Bronchial epithelial cell (primary cell): ENCODE data around the gene CHRM4. TPM values are rescaled to one million over a fixed set of nuclear protein-coding genes. Genes with fewer than 3 reads are reported as not detected.

Source experiments
- DNase-seq: peaks from one replicate; pipeline ENCODE4 v3.0.0-alpha.2; 2010; ENCODE audit warnings: low read depth
- FAIRE-seq: peaks from 2 replicates; lab custom pipeline; 2011; peaks lifted over from hg19 to GRCh38; lab: Jason Lieb, UNC
- H3K27me3 ChIP-seq: 2 replicates; pipeline ENCODE4 v1.5.1; 2011; ENCODE audit warnings: low read length; ENCODE audit not compliant: control insufficient read depth, insufficient read depth
- H3K36me3 ChIP-seq: 2 replicates; pipeline ENCODE4 v1.5.1; 2011; ENCODE audit warnings: low read length; ENCODE audit not compliant: control insufficient read depth, insufficient read depth
- H3K4me3 ChIP-seq: 2 replicates; pipeline ENCODE4 v1.5.1; 2011; ENCODE audit warnings: mild to moderate bottlenecking, low read depth, low read length, control low read depth
- total RNA-seq: library from RNA; depleted of rRNA; stranded (reverse); fragments of >200 nt; gene quantifications from 2 replicates; pipeline ENCODE4 v1.2.1, GENCODE V29; 2014
- TF ChIP-seq, protein P1 (sequence below): IDR thresholded peaks from 2 replicates; pipeline ENCODE4 v1.5.1; 2011; ENCODE audit warnings: mild to moderate bottlenecking, moderate library complexity, low read length, control low read depth, inconsistent platforms; ENCODE audit not compliant: insufficient read depth, severe bottlenecking

The CHRM4 gene
- total RNA-seq, 1 donor from 2014 or later, result not detected

DNA sequence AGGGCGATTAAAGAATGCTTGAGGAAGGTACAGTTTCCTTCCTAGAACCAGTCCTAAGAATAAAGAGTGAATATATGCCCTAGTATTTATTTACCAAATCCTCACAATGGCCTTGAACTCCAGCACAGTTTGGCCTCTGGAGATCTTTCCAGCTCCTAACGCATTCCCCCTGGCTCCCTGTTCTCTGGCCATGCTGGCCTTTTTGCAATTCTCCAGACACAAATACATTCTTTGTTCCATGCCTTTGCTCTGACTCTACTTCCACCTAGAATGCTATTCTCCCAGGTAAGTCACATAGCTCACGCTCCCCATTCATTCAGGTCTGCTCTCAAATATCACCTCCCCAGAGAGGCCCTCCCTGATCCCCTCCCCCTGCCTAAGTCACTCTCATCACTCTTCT is 48.1 kb downstream of the CHRM4 start:
- TF ChIP-seq, protein P1, sequence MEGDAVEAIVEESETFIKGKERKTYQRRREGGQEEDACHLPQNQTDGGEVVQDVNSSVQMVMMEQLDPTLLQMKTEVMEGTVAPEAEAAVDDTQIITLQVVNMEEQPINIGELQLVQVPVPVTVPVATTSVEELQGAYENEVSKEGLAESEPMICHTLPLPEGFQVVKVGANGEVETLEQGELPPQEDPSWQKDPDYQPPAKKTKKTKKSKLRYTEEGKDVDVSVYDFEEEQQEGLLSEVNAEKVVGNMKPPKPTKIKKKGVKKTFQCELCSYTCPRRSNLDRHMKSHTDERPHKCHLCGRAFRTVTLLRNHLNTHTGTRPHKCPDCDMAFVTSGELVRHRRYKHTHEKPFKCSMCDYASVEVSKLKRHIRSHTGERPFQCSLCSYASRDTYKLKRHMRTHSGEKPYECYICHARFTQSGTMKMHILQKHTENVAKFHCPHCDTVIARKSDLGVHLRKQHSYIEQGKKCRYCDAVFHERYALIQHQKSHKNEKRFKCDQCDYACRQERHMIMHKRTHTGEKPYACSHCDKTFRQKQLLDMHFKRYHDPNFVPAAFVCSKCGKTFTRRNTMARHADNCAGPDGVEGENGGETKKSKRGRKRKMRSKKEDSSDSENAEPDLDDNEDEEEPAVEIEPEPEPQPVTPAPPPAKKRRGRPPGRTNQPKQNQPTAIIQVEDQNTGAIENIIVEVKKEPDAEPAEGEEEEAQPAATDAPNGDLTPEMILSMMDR, result no peak
- DNase-seq (peak; percentile 39), FAIRE-seq (no peak)
- Histone ChIP-seq H3K27me3 (no peaks in the 10 kb centered on the region), H3K36me3 (peaks cover under 1% of the 10 kb centered on the region), H3K4me3 (no peak overlapping the region)

DNA sequence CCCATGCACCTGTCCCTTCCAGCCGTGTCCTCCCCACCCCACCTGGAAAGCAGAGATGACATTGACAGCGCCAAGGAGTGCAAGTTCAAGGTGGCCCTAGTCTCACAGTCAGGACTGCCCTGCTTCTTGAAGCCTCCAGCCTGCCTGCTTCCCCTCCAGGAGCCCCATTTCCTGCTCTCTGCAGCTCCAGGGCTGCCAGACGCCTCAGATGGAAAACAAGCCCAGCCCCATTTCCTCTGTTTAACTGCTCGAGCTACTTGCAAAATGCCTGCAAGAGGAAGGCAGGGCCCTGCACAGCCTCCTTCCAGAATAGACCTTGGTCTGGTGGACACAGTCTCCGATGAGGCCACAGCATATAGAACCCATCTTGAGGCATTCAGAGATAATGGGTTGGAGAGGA is 49.3 kb downstream of the CHRM4 start:
- no peaks in the 10 kb centered on the region for H3K27me3 ChIP-seq
- TF ChIP-seq, protein P1, result no peak
- H3K36me3 ChIP-seq, result no peaks in the 10 kb centered on the region
- FAIRE-seq (no peak), DNase-seq (no peak)
- H3K4me3 ChIP-seq, result no peak overlapping the region

GRCh38 chr11:46341454-46341853 is 50.1 kb downstream of the CHRM4 start:
- DNase-seq (no peak), FAIRE-seq (no peak)
- H3K4me3 ChIP-seq, result no peak overlapping the region
- no peaks in the 10 kb centered on the region for H3K36me3 ChIP-seq
- H3K27me3 ChIP-seq, result no peaks in the 10 kb centered on the region
- TF ChIP-seq, protein P1, result no peak

DNA sequence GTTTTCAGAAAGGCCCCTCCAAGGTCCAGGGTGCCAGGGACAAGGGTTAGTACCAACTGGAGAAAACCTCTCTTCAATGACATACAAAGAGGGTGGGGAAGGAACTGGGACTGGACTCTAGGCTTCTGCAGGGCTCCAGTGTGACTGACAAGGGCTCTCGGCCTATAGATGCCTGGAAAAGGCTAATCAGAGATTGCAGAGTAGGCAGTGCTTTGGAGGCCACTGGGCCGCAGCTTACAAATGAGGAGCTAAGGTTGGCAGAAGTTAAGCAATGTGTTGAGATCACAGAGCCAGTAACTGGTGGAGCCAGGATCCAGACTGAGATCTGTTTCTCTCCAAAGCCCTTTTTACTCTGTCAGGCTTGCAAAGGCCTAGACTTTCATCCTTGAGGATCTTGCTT is 51.8 kb downstream of the CHRM4 start:
- no peaks in the 10 kb centered on the region for H3K36me3 ChIP-seq
- TF ChIP-seq, protein P1, result no peak
- no peak overlapping the region for H3K4me3 ChIP-seq
- FAIRE-seq (no peak), DNase-seq (no peak)
- H3K27me3 ChIP-seq, result no peaks in the 10 kb centered on the region

DNA sequence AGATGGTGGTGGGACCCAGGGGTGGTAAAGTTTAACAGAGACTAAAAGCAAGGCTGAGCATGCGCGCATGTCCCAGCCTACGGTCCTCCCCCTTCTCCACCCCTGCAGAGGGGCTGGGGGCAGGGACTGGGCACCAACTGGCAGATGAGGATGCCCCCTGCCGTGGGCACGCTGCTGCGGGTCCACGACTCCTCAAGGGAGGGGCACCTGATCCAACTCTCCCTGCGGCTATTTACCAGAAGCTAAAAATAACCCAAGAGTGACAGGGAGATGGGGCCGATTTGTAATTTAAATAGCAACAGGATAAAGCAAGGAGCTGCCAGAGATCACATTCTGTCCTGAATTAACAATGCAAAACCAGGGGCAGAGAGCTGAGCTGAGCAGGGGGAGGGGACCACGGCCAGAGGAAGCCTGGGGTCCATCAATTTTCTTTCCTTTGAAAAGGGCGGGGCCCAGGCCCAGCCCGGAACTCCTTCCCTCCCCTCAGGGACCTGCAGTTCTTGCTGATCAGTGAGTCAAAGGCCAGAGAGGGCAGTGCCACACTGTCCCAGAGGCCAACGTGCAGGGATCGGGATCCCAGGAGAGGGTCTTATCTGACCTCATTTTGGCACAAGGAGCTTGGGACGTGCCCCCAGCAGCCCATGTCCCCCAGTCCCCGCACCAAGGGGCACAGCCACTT is 52.4 kb downstream of the CHRM4 start:
- no peak for FAIRE-seq
- no peak overlapping the region for H3K4me3 ChIP-seq
- H3K27me3 ChIP-seq, result no peaks in the 10 kb centered on the region
- TF ChIP-seq, protein P1, result no peak
- DNase-seq, result no peak
- H3K36me3 ChIP-seq, result no peaks in the 10 kb centered on the region

GRCh38 chr11:46338636-46338987 is 53.0 kb downstream of the CHRM4 start:
- no peak for FAIRE-seq
- TF ChIP-seq, protein P1, result no peak
- Histone ChIP-seq H3K27me3 (peaks cover 2% of the 10 kb centered on the region), H3K4me3 (no peak overlapping the region), H3K36me3 (no peaks in the 10 kb centered on the region)
- DNase-seq, result no peak
